Measurements from ENCODE around the gene SYNGAP1. TPM values are rescaled to one million over a fixed set of nuclear protein-coding genes. Genes with fewer than 3 reads are reported as not detected.
A peak's percentile ranks its signal among the peaks of the same experiment; 100 is the strongest.

SYNGAP1 gene
- total RNA-seq, 1 experiment from 2014 or later: 18.8 TPM

- CTCF ChIA-PET: no interaction called here
- peak; percentile 41 for DNase-seq
- H3K27me3 Mint-ChIP-seq (ENCODE audit: unreplicated experiment): no peaks in the 10 kb centered on the region
- no peak overlapping the region for H3K27ac Mint-ChIP-seq (ENCODE audit: unreplicated experiment)
- intact Hi-C loops (cut with micrococcal nuclease; ENCODE audit: unreplicated experiment): no loop called here
- BruUV-seq (replicated peaks): no TSS peak
- peaks cover 86% of the 10 kb centered on the region for H3K36me3 Mint-ChIP-seq (ENCODE audit: insufficient read depth, unreplicated experiment)
- peak overlapping the region; percentile 0 for H3K4me3 Mint-ChIP-seq (ENCODE audit: low read depth, unreplicated experiment)
- H3K4me1 Mint-ChIP-seq (ENCODE audit: low read depth, unreplicated experiment): peaks cover 36% of the 10 kb centered on the region
- no peak for TF ChIP-seq CTCF (IDR thresholded peaks at IDR 0.05; ENCODE audit: unreplicated experiment)
- no peaks in the 10 kb centered on the region for H3K9me3 Mint-ChIP-seq (ENCODE audit: low read depth, unreplicated experiment)
Observed at GRCh38 chr6:33414592-33415271, 5.1 kb upstream of the SYNGAP1 start.

GRCh38 chr6:33415831-33416230 lies 4.0 kb upstream of the SYNGAP1 start:
- CTCF ChIA-PET: no interaction called here
- Mint-ChIP-seq H3K4me1 (ENCODE audit: low read depth, unreplicated experiment) (peaks cover 34% of the 10 kb centered on the region), H3K9me3 (ENCODE audit: low read depth, unreplicated experiment) (no peaks in the 10 kb centered on the region), H3K27ac (ENCODE audit: unreplicated experiment) (peak overlapping the region; percentile 7), H3K36me3 (ENCODE audit: insufficient read depth, unreplicated experiment) (peaks cover 75% of the 10 kb centered on the region), H3K27me3 (ENCODE audit: unreplicated experiment) (peaks cover 10% of the 10 kb centered on the region), H3K4me3 (ENCODE audit: low read depth, unreplicated experiment) (peak overlapping the region; percentile 90)
- intact Hi-C loops (cut with micrococcal nuclease; ENCODE audit: unreplicated experiment): no loop called here
- DNase-seq: no peak
- no TSS peak for BruUV-seq (replicated peaks)
- TF ChIP-seq CTCF (IDR thresholded peaks at IDR 0.05; ENCODE audit: unreplicated experiment): no peak

DNA sequence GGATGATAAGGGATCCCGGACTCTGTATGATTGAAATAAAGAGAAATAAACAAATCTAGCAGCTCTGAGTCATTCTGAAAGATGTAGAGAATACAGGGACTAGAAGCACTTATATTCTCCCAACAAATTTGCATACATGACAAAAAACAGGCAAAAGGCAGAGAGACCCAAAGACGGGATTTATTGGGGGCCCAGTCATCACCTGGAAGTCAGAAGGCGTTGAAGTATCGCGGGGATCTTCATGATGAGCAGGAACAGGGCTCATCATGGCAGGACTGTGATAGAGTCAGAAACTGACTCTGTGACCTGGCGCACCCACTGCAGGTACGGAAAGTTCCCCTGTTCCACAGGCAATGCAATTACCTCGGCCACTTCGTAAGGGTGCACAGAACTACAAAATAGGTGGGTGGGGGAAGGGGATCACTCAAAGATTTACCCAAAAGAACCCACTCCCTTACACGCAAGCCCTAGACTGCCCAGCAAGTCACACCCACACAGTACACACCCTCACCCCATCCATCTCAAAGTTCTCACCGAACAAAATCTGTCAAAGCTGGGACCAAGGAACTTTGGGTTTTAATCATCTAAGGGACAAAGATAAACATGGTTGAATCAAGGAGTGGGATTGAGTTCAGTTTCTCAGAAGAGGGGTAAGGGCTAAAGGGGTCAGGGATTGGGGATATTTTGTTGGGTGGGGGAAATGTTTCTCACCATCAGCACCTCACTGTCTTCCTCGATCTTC lies 3.3 kb upstream of the SYNGAP1 start:
- H3K4me1 Mint-ChIP-seq (ENCODE audit: low read depth, unreplicated experiment): peaks cover 30% of the 10 kb centered on the region
- H3K4me3 Mint-ChIP-seq (ENCODE audit: low read depth, unreplicated experiment): peak overlapping the region; percentile 90
- H3K27me3 Mint-ChIP-seq (ENCODE audit: unreplicated experiment): peaks cover 17% of the 10 kb centered on the region
- H3K36me3 Mint-ChIP-seq (ENCODE audit: insufficient read depth, unreplicated experiment): peaks cover 67% of the 10 kb centered on the region
- intact Hi-C loops (cut with micrococcal nuclease; ENCODE audit: unreplicated experiment): no loop called here
- CTCF ChIA-PET: no interaction called here
- no peak for TF ChIP-seq CTCF (IDR thresholded peaks at IDR 0.05; ENCODE audit: unreplicated experiment)
- no peaks in the 10 kb centered on the region for H3K9me3 Mint-ChIP-seq (ENCODE audit: low read depth, unreplicated experiment)
- no TSS peak for BruUV-seq (replicated peaks)
- H3K27ac Mint-ChIP-seq (ENCODE audit: unreplicated experiment): peak overlapping the region; percentile 98
- no peak for DNase-seq

DNA sequence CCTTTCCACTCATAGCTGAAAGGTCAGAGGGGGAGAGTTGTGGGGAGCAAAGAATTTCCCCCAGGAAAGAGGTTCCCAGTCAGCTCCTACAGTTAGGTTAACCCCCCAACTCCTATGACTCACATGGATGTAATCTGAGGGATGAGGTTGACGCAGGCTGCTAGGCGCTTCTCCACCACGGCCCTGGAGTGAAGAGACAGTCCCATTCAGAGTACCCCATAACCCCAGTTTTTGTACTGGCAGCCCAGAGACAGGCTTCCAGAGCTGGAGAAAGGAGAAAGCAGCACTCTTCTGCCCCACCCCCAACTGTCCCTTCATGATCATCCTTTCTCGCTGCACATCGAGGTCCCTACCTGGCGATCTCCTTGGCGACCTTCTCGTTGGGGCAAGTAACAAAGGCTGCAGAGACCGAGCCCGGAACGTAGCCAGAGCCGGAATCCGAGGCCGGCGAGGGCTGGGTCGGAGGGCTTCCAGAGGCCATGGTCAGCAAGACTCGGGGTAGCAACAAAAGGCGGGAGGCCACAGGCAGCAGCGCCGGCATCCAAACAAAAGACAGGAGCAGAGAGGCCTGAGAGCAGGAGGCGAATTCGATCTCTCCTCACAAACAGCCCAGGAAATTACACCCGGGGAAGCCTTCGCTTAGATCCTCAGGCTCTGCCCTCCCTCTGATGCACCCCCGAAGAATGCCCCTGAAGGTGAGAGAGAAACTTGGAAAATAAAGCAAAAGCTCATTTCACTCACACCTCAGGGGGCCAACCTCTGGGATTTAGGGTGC lies 2.5 kb upstream of the SYNGAP1 start:
- Mint-ChIP-seq H3K4me3 (ENCODE audit: low read depth, unreplicated experiment) (peak overlapping the region; percentile 90), H3K27me3 (ENCODE audit: unreplicated experiment) (peaks cover 25% of the 10 kb centered on the region), H3K9me3 (ENCODE audit: low read depth, unreplicated experiment) (no peaks in the 10 kb centered on the region), H3K4me1 (ENCODE audit: low read depth, unreplicated experiment) (peaks cover 25% of the 10 kb centered on the region), H3K36me3 (ENCODE audit: insufficient read depth, unreplicated experiment) (peaks cover 60% of the 10 kb centered on the region), H3K27ac (ENCODE audit: unreplicated experiment) (peak overlapping the region; percentile 98)
- peak; percentile 33 for DNase-seq
- intact Hi-C loops (cut with micrococcal nuclease; ENCODE audit: unreplicated experiment): no loop called here
- TF ChIP-seq CTCF (IDR thresholded peaks at IDR 0.05; ENCODE audit: unreplicated experiment): no peak
- CTCF ChIA-PET: interaction anchor here (1.2 to 1.6 kb wide), 2 partner anchors 22 to 162 kb away, joined by 3 to 4 read pairs; partner anchors contain the start of gene BAK1
- TSS peak; percentile 90 for BruUV-seq (replicated peaks)
